H1 (cell line): ENCODE results near the gene PDK2.

ENCODE experiments used
- EP300 ChIP-seq, 2 experiments: IDR thresholded peaks; 1 replicate in 1 of 2; 2 replicates in 1 of 2; pipeline ENCODE4 v1.6.1; 2011 to 2012; ENCODE audit warnings: low read depth in 2 of 2, low read length in 2 of 2, mild to moderate bottlenecking in 2 of 2, borderline replicate concordance in 1 of 2, inconsistent platforms in 1 of 2, moderate library complexity in 1 of 2
- POLR2AphosphoS5 ChIP-seq: IDR thresholded peaks from 2 replicates; pipeline ENCODE4 v1.6.1; 2011; ENCODE audit warnings: low read depth, low read length
- TF ChIP-seq, protein P1 (sequence below), 3 experiments: IDR thresholded peaks; 1 replicate in 2 of 3; 2 replicates in 1 of 3; pipeline versions ENCODE4 v1.5.1 to v1.6.1; 2011; ENCODE audit warnings: low read length in 3 of 3, mild to moderate bottlenecking in 3 of 3, inconsistent platforms in 2 of 3, low read depth in 1 of 3, moderate library complexity in 1 of 3; ENCODE audit not compliant: insufficient read depth in 1 of 3; ENCODE audit errors: control extremely low read depth in 1 of 3

DNA sequence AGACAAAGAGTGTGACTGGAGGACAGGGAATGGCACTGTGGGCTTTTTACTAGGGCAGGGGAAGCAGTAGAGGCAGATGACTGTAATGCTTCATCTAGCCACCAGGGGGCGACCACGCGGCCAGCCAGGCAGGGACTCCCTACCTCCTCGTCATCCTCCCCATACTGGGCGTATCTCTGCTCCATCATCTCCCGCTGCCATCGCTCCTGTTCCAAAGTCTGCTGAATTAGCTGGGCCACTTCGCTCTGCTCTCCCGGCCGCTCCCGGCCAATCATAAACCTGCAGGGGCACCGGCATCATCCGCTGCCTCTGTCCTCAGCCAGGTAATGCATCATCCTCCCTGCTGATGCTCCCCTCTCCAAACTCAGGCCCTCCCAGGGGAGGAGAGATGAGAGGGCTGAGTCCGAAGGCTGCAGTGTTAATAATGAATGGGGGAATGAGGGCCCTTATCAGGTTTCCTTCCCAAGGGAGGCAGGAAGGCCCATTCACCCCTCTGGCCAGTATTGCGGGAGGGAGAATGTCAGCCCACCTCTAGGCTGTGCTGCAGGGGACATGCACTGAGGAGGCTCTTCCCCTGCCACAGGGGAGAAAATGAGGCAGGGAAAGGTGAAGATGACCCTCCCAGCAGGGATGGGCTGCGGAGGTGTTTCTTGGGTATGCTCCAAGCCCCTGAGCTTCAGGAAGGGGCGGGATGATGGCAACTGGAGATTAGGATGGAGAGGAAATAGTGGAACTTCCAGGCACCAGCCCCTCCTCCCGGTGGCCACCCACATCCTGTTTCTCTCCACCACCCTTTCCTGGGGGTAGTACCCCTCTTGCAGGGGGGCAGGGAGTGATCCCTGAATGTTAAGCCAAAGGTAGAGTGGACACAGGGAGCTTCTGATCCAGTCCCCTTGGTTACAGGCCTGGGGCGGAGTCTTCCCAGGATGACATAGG lies 45.1 kb downstream of the PDK2 start:
- TF ChIP-seq, protein P1, sequence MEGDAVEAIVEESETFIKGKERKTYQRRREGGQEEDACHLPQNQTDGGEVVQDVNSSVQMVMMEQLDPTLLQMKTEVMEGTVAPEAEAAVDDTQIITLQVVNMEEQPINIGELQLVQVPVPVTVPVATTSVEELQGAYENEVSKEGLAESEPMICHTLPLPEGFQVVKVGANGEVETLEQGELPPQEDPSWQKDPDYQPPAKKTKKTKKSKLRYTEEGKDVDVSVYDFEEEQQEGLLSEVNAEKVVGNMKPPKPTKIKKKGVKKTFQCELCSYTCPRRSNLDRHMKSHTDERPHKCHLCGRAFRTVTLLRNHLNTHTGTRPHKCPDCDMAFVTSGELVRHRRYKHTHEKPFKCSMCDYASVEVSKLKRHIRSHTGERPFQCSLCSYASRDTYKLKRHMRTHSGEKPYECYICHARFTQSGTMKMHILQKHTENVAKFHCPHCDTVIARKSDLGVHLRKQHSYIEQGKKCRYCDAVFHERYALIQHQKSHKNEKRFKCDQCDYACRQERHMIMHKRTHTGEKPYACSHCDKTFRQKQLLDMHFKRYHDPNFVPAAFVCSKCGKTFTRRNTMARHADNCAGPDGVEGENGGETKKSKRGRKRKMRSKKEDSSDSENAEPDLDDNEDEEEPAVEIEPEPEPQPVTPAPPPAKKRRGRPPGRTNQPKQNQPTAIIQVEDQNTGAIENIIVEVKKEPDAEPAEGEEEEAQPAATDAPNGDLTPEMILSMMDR (IDR thresholded peaks at IDR 0.05; ENCODE audit: control extremely low read depth in 1 of 3, insufficient read depth in 1 of 3, low read depth in 1 of 3, low read length in 3 of 3): peak; percentile 87 to 98 (median 95)
- TF ChIP-seq POLR2AphosphoS5 (no peak), EP300 (IDR thresholded peaks at IDR 0.05; ENCODE audit: borderline replicate concordance in 1 of 2, low read depth in 2 of 2, low read length in 2 of 2) (peak in 1 of 2 experiments; percentile 18; a peak in 1 of 3 replicates)
